Measurements from ENCODE around the gene OR10V1.
A peak's percentile ranks its signal among the peaks of the same experiment; 100 is the strongest.
"Not testable (repeated sequence)": the region's sequence is repeated elsewhere in the genome, so short reads cannot be mapped to it uniquely, and the experiment has no call there.

The OR10V1 gene

GRCh38 chr11:59710136-59710847 lies 3.4 kb downstream of the OR10V1 start:
- DNase-seq (ENCODE audit: insufficient read length, low spot score) (no peak), FAIRE-seq (no peak)

GRCh38 chr11:59708537-59708936 lies 5.1 kb downstream of the OR10V1 start:
- FAIRE-seq = no peak
- DNase-seq (ENCODE audit: insufficient read length, low spot score) = no peak

GRCh38 chr11:59707371-59707770 lies 6.3 kb downstream of the OR10V1 start:
- DNase-seq (ENCODE audit: insufficient read length, low spot score) (no peak), FAIRE-seq (no peak)

GRCh38 chr11:59706518-59707285 lies 6.9 kb downstream of the OR10V1 start:
- DNase-seq (ENCODE audit: insufficient read length, low spot score) = peak; percentile 20
- FAIRE-seq = peak; percentile 85

GRCh38 chr11:59705294-59705693 lies 8.4 kb downstream of the OR10V1 start:
- no peak for FAIRE-seq
- DNase-seq (ENCODE audit: insufficient read length, low spot score) = no peak

- DNase-seq (ENCODE audit: insufficient read length, low spot score); FAIRE-seq: not testable (repeated sequence)
Observed at GRCh38 chr11:59703515-59703914, 10.1 kb downstream of the OR10V1 start.

GRCh38 chr11:59700157-59700556 lies 13.5 kb downstream of the OR10V1 start:
- DNase-seq (ENCODE audit: insufficient read length, low spot score); FAIRE-seq: not testable (repeated sequence)

GRCh38 chr11:59698506-59698905 lies 15.1 kb downstream of the OR10V1 start:
- FAIRE-seq (no peak), DNase-seq (ENCODE audit: insufficient read length, low spot score) (no peak)

GRCh38 chr11:59692915-59693314 lies 20.7 kb downstream of the OR10V1 start:
- FAIRE-seq = no peak
- no peak for DNase-seq (ENCODE audit: insufficient read length, low spot score)

GRCh38 chr11:59691156-59691555 lies 22.5 kb downstream of the OR10V1 start:
- FAIRE-seq = no peak
- no peak for DNase-seq (ENCODE audit: insufficient read length, low spot score)

GRCh38 chr11:59689015-59689414 lies 24.6 kb downstream of the OR10V1 start:
- FAIRE-seq = no peak

GRCh38 chr11:59681260-59681725 lies 32.4 kb downstream of the OR10V1 start:
- not testable (repeated sequence) for FAIRE-seq; DNase-seq (ENCODE audit: insufficient read length, low spot score)

More at GRCh38 chr11:59689015-59689414, 24.6 kb downstream of the OR10V1 start:
- DNase-seq (ENCODE audit: insufficient read length, low spot score) = no peak

GRCh38 chr11:59680287-59681154 lies 33.1 kb downstream of the OR10V1 start:
- FAIRE-seq = peak; percentile 9
- peak; percentile 75 for DNase-seq (ENCODE audit: insufficient read length, low spot score)

GRCh38 chr11:59679347-59679746 lies 34.3 kb downstream of the OR10V1 start:
- FAIRE-seq = no peak
- no peak for DNase-seq (ENCODE audit: insufficient read length, low spot score)

GRCh38 chr11:59678813-59679165 lies 34.9 kb downstream of the OR10V1 start:
- DNase-seq (ENCODE audit: insufficient read length, low spot score) (no peak), FAIRE-seq (no peak)

GRCh38 chr11:59678118-59678812 lies 35.4 kb downstream of the OR10V1 start:
- FAIRE-seq = no peak
- DNase-seq (ENCODE audit: insufficient read length, low spot score) = no peak

- FAIRE-seq (no peak), DNase-seq (ENCODE audit: insufficient read length, low spot score) (no peak)
Observed at GRCh38 chr11:59676205-59676604, 37.4 kb downstream of the OR10V1 start.

- FAIRE-seq (no peak), DNase-seq (ENCODE audit: insufficient read length, low spot score) (no peak)
Observed at GRCh38 chr11:59674291-59674690, 39.4 kb downstream of the OR10V1 start.

GRCh38 chr11:59673291-59673690 lies 40.4 kb downstream of the OR10V1 start:
- no peak for FAIRE-seq

GRCh38 chr11:59671471-59671870 lies 42.2 kb downstream of the OR10V1 start:
- no peak for DNase-seq (ENCODE audit: insufficient read length, low spot score)
- FAIRE-seq = no peak

More at GRCh38 chr11:59673291-59673690, 40.4 kb downstream of the OR10V1 start:
- no peak for DNase-seq (ENCODE audit: insufficient read length, low spot score)
